Liver (tissue), 3 donors: ENCODE results near the gene ARHGAP12.

Experiments
- CTCF ChIP-seq: fragments of 150-350 bp; IDR thresholded peaks from 2 replicates; pipeline ENCODE4 v1.5.1; 2017; ENCODE audit warnings: improper control_type of control experiment, low read depth, low read length; ENCODE audit not compliant: missing input control
- EGR1 ChIP-seq, 2 donors: IDR thresholded peaks; 2 replicates each; pipeline ENCODE4 v1.6.1; 2016 to 2018; ENCODE audit warnings: antibody characterized with exemption in 2 of 2, low read depth in 2 of 2
- JUND ChIP-seq, 2 donors: IDR thresholded peaks; 2 replicates each; pipeline ENCODE4 v1.6.1; 2016; ENCODE audit warnings: antibody characterized with exemption in 2 of 2
- NR2F2 ChIP-seq: IDR thresholded peaks from 2 replicates; pipeline ENCODE4 v1.6.1; 2016; ENCODE audit warnings: antibody characterized with exemption
- RAD21 ChIP-seq, 2 donors: IDR thresholded peaks; 2 replicates each; pipeline ENCODE4 v1.6.1; 2016; ENCODE audit warnings: antibody characterized with exemption in 2 of 2, mild to moderate bottlenecking in 2 of 2
- REST ChIP-seq: IDR thresholded peaks from 2 replicates; pipeline ENCODE4 v1.6.1; 2016; ENCODE audit warnings: antibody characterized with exemption, mild to moderate bottlenecking
- SP1 ChIP-seq: IDR thresholded peaks from 2 replicates; pipeline ENCODE4 v1.6.1; 2018; ENCODE audit warnings: antibody characterized with exemption, mild to moderate bottlenecking
- TAF1 ChIP-seq: conservative IDR thresholded peaks from 2 replicates; pipeline ENCODE4 v1.6.1; 2016; ENCODE audit warnings: antibody characterized with exemption, mild to moderate bottlenecking
- TF ChIP-seq, protein P1 (sequence below): IDR thresholded peaks from 2 replicates; pipeline ENCODE4 v1.6.1; 2016; ENCODE audit warnings: antibody characterized with exemption
- donor health status: healthy.
- donor health status: healthy.

GRCh38 chr10:31832261-31832660 lies 96.4 kb downstream of the ARHGAP12 start:
- TF ChIP-seq REST (no peak), CTCF (no peak), TAF1 (no peak), JUND (IDR thresholded peaks at IDR 0.05) (no peak), NR2F2 (no peak), SP1 (no peak), RAD21 (IDR thresholded peaks at IDR 0.05) (no peak), EGR1 (IDR thresholded peaks at IDR 0.05; ENCODE audit: low read depth in 2 of 2) (no peak)
- TF ChIP-seq, protein P1, sequence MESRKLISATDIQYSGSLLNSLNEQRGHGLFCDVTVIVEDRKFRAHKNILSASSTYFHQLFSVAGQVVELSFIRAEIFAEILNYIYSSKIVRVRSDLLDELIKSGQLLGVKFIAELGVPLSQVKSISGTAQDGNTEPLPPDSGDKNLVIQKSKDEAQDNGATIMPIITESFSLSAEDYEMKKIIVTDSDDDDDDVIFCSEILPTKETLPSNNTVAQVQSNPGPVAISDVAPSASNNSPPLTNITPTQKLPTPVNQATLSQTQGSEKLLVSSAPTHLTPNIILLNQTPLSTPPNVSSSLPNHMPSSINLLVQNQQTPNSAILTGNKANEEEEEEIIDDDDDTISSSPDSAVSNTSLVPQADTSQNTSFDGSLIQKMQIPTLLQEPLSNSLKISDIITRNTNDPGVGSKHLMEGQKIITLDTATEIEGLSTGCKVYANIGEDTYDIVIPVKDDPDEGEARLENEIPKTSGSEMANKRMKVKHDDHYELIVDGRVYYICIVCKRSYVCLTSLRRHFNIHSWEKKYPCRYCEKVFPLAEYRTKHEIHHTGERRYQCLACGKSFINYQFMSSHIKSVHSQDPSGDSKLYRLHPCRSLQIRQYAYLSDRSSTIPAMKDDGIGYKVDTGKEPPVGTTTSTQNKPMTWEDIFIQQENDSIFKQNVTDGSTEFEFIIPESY: no peak
